Thyroid gland (tissue), 4 donors: ENCODE results near the gene THSD7B. TPM values are rescaled to one million over a fixed set of nuclear protein-coding genes. Genes with fewer than 3 reads are reported as not detected.
"Not testable (repeated sequence)": the region's sequence is repeated elsewhere in the genome, so short reads cannot be mapped to it uniquely, and the experiment has no call there.

ENCODE experiments used
- DNase-seq, 2 donors: peaks; one replicate each; pipeline ENCODE4 v3.0.0-alpha.2; 2019
- H3K27ac ChIP-seq, 3 donors: fragments of 200-600 bp; sonication (generic); 1 replicate in 2 of 3; 2 replicates in 1 of 3; pipeline ENCODE4 v1.5.1; 2016 to 2019; ENCODE audit warnings: mild to moderate bottlenecking in 1 of 3, moderate library complexity in 1 of 3
- H3K27me3 ChIP-seq: fragments of 200-600 bp; sonication (generic); one replicate; pipeline ENCODE4 v1.5.1; 2019
- H3K36me3 ChIP-seq, 2 donors: fragments of 200-600 bp; sonication (generic); one replicate each; pipeline ENCODE4 v1.5.1; 2016 to 2019
- H3K4me1 ChIP-seq, 2 donors: fragments of 200-600 bp; sonication (generic); one replicate each; pipeline ENCODE4 v1.5.1; 2017 to 2019
- H3K4me3 ChIP-seq, 3 donors: fragments of 200-600 bp; sonication (generic); replicated peaks in 1 of 3; 1 replicate in 2 of 3; 2 replicates in 1 of 3; pipeline ENCODE4 v1.5.1; 2016; ENCODE audit warnings: mild to moderate bottlenecking in 1 of 3
- H3K9me3 ChIP-seq: fragments of 200-600 bp; sonication (generic); one replicate; pipeline ENCODE4 v1.5.1; 2017
- CTCF ChIP-seq, 6 experiments: fragments of 200-600 bp in 3 of 6; fragments of 450-650 bp in 3 of 6; sonication (generic) in 3 of 6; IDR thresholded peaks; one replicate each; pipeline ENCODE4 v1.5.1; 2016 to 2019; ENCODE audit warnings: antibody characterized with exemption in 6 of 6, mild to moderate bottlenecking in 2 of 6, inconsistent platforms in 1 of 6, moderate library complexity in 1 of 6
- POLR2A ChIP-seq, 2 donors: fragments of 450-650 bp; IDR thresholded peaks; one replicate each; pipeline ENCODE4 v1.6.1; 2017; ENCODE audit warnings: antibody characterized with exemption in 2 of 2, mild to moderate bottlenecking in 2 of 2, moderate library complexity in 1 of 2
- WGBS, 2 donors: methylation state at CpG; one replicate each; pipeline ENCODE4 v1.1.5; 2017; 5-methylcytosine and 5-hydroxymethylcytosine counted together
- intact Hi-C: fragments of 100-400 bp; cut with DNase I; formaldehyde crosslinking; loops from one replicate; pipeline ENCODE4 v1.15.1; 2023
- total RNA-seq, 4 donors: library from RNA; depleted of rRNA; stranded (reverse); fragments of >200 nt; gene quantifications; one replicate each; pipeline ENCODE4 v1.2.3, GENCODE V29; 2016

THSD7B gene
- total RNA-seq, 4 donors from 2014 or later = 0.29 to 1.2 (median 0.92) TPM

- intact Hi-C loops = no loop called here
- no peak for TF ChIP-seq CTCF (IDR thresholded peaks at IDR 0.05)
- TF ChIP-seq POLR2A (IDR thresholded peaks at IDR 0.05) = no peak
- Histone ChIP-seq H3K4me1 (no peaks in the 10 kb centered on the region), H3K9me3 (no peaks in the 10 kb centered on the region), H3K4me3 (no peak overlapping the region), H3K27ac (no peak overlapping the region), H3K36me3 (no peaks in the 10 kb centered on the region), H3K27me3 (no peaks in the 10 kb centered on the region)
- no peak for DNase-seq
- 0 to 26% methylated on average over 1 of the region's 1 CpG for WGBS, 2 donors
These were observed 190.7 kb downstream of the THSD7B start for GRCh38 chr2:136956050-136956449.

- no peak overlapping the region for H3K4me3 ChIP-seq
- H3K36me3 ChIP-seq = no peaks in the 10 kb centered on the region
- no peaks in the 10 kb centered on the region for H3K9me3 ChIP-seq
- H3K4me1 ChIP-seq = no peaks in the 10 kb centered on the region
- 0 to 48% methylated on average over 1 of the region's 1 CpG for WGBS, 2 donors
- H3K27me3 ChIP-seq = no peaks in the 10 kb centered on the region
- no peak for DNase-seq
- intact Hi-C loops = no loop called here
- no peak for TF ChIP-seq CTCF (IDR thresholded peaks at IDR 0.05)
- no peak for TF ChIP-seq POLR2A (IDR thresholded peaks at IDR 0.05)
- H3K27ac ChIP-seq = no peak overlapping the region
These were observed 191.7 kb downstream of the THSD7B start for GRCh38 chr2:136957044-136957443.

- TF ChIP-seq CTCF (IDR thresholded peaks at IDR 0.05) (no peak), POLR2A (IDR thresholded peaks at IDR 0.05) (no peak)
- no peak overlapping the region for H3K4me3 ChIP-seq
- H3K36me3 ChIP-seq = no peaks in the 10 kb centered on the region
- no peaks in the 10 kb centered on the region for H3K27me3 ChIP-seq
- no peak for DNase-seq
- H3K9me3 ChIP-seq = no peaks in the 10 kb centered on the region
- H3K4me1 ChIP-seq = no peaks in the 10 kb centered on the region
- intact Hi-C loops = no loop called here
- WGBS, 2 donors = 75 to 80% methylated on average over 3 of the region's 3 CpGs
- no peak overlapping the region for H3K27ac ChIP-seq
These were observed 196.9 kb downstream of the THSD7B start for GRCh38 chr2:136962105-136962725.

- H3K27ac ChIP-seq = no peak overlapping the region
- H3K4me1 ChIP-seq = no peaks in the 10 kb centered on the region
- no peaks in the 10 kb centered on the region for H3K27me3 ChIP-seq
- no peaks in the 10 kb centered on the region for H3K36me3 ChIP-seq
- H3K4me3 ChIP-seq = no peak overlapping the region
- no peak for TF ChIP-seq POLR2A (IDR thresholded peaks at IDR 0.05)
- TF ChIP-seq CTCF (IDR thresholded peaks at IDR 0.05) = no peak
- 32% methylated on average over 5 of the region's 5 CpGs for WGBS, 2 donors
- H3K9me3 ChIP-seq = no peaks in the 10 kb centered on the region
- intact Hi-C loops = no loop called here
- no peak for DNase-seq
These were observed 201.1 kb downstream of the THSD7B start for GRCh38 chr2:136966485-136966884.

- Histone ChIP-seq H3K9me3 (no peaks in the 10 kb centered on the region), H3K27ac (no peak overlapping the region), H3K27me3 (no peaks in the 10 kb centered on the region), H3K4me3 (no peak overlapping the region), H3K4me1 (no peaks in the 10 kb centered on the region), H3K36me3 (no peaks in the 10 kb centered on the region)
- TF ChIP-seq POLR2A (IDR thresholded peaks at IDR 0.05) = no peak
- no peak for TF ChIP-seq CTCF (IDR thresholded peaks at IDR 0.05)
- no peak for DNase-seq
- intact Hi-C loops = no loop called here
- 81% methylated on average over 3 of the region's 3 CpGs; no CpG with 5 or more reads in 1 of the 2 donors for WGBS, 2 donors
These were observed 215.0 kb downstream of the THSD7B start for GRCh38 chr2:136980303-136980702.

GRCh38 chr2:136981689-136982088 lies 216.3 kb downstream of the THSD7B start:
- H3K4me3 ChIP-seq, intact Hi-C loops, H3K27ac ChIP-seq, H3K36me3 ChIP-seq, H3K4me1 ChIP-seq, DNase-seq, H3K27me3 ChIP-seq, H3K9me3 ChIP-seq: not testable (repeated sequence)
- 92% methylated on average over 6 of the region's 6 CpGs for WGBS, 2 donors
